CD4-positive, alpha-beta T cell treated with Interleukin-6 for 4 hours (primary cell): Measurements from ENCODE around the gene CELF3.
"Not testable (repeated sequence)": the region's sequence is repeated elsewhere in the genome, so short reads cannot be mapped to it uniquely, and the experiment has no call there.

ENCODE experiments used
- DNase-seq: peaks from one replicate; pipeline ENCODE4 v3.0.0-alpha.2; 2020; ENCODE audit warnings: mixed read lengths

The CELF3 gene

DNA sequence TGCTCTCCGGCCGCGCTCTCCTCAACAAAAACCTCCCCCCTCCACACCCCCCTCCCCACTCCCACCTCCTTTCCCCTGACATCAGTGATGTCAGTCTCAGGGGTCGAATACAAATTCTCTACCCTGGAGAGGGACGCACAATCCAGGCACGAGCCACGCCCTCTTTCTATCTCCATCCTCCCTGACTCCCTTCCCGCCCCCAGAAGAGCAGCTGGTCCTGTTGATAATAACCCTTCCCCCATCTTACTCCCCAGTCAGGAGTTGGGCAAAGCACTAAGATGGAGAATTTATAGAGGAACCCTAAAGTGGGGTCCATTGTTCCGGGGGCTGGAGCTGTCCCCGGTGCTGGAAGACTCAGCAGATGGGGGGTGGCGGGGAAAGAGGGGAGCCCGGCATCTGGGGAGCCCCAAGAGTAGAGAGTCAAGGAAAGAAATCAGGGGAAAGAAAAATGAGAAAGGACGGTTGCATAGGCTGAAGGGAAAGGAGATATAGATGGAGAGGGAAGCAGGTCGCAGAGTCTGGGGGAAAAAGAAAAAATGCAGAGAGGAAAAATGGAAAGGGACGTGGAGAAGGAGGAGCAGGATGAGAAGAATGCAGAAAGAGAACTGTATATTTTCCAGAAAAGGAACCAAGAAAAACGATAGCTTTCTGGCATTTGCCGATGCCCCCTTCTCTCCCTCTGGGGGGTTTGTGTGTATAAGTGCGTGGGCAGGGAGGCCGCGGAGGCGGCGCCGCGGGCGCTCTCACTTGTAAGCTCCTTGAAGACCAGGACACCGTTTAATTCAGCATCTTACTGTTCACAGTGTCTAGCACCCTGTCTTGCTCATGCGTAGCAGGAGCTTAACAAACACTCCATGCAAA, at the start of gene CELF3:
Gene CELF3, minus strand, starts transcription at position 33 of the 861 bp plus-strand sequence. CDS start 783 bp downstream, outside the sequence.
- peak; percentile 10 for DNase-seq

- DNase-seq = no peak
Measured at GRCh38 chr1:151763990-151764389, 47.4 kb upstream of the CELF3 start.

GRCh38 chr1:151762941-151763921, 46.6 kb upstream of the CELF3 start, which contains the start of gene MRPL9:
Gene MRPL9 (minus strand): TSS chr1:151763496. CDS start chr1:151763479, 17 bp downstream.
- peak; percentile 85 for DNase-seq

GRCh38 chr1:151760597-151761385, 44.2 kb upstream of the CELF3 start:
- no peak for DNase-seq

- DNase-seq = no peak
Measured at GRCh38 chr1:151759241-151759640, 42.6 kb upstream of the CELF3 start.

DNA sequence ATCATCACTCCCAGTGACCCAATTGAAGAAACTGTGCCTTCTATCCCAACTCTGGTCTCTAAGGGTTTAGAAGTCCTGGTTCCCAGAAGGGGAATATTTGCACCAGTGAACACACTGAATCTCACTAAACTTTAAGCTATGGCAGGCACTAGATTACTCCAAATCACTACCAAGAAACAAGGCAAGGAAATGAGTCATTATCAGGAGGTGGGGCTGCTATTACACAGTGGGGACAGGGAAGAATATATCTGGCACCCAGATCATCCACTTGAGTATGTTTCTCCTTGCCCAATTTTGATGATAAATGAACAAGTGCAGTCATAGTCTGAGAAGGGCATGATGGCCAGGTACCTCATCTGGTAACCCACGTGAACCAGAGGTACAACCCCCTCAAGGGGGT, 39.7 kb upstream of the CELF3 start:
- no peak for DNase-seq

GRCh38 chr1:151741516-151741915, 24.9 kb upstream of the CELF3 start:
- no peak for DNase-seq

DNA sequence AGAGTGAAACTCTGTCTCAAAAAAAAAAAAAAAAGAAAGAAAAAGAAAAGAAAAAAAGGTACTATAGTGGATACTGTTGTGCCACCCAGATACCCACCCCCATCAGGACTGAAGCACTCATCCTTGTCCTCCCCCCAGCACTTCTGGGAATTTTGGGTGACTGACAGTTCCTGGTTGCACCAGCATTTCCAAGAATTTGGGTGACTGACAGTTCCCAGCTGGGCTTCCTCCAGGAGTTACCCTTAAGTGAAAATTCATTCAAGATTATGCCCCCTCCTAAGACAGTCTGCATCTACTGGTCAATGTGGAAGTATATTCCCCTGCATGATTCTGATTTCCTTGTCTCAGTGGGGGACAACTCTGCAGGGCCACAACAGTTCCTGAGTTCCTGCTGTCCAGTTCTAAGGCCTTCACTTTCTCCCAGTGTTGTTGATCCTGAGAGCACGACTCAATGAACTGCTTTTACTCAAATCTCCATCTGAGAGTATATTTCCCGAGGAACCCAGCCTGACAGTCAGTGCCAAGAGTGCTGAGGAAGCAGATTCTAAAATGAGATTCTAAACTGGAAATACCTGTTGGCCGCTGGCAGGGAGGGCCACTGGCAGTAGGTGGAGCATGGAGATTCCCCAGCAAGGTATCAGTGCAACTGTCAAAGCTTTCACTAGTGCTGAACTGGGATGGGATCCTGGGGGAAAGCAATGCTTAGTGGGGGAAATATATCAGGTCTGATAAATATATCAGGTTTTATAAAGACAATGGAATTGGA, 23.2 kb upstream of the CELF3 start:
- no peak for DNase-seq

DNA sequence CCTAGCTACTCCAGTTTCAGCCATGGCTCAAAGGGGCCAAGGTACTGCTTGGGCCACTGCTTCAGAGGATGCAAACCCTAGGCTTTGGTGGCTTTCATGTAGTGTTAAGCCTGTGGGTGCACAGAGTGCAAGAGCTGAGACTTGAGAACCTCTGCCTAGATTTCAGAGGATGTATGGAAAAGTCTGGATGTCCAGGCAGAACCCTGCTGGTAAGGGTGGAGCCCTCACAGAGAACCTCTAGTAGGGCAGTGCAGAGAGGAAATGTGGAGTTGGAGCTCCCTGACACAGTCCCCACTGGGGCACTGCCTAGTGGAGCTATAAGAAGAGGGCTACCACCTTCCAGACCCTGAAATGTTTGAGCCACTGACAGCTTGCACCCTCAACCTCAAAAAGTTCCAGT, 20.9 kb upstream of the CELF3 start:
- no peak for DNase-seq

DNA sequence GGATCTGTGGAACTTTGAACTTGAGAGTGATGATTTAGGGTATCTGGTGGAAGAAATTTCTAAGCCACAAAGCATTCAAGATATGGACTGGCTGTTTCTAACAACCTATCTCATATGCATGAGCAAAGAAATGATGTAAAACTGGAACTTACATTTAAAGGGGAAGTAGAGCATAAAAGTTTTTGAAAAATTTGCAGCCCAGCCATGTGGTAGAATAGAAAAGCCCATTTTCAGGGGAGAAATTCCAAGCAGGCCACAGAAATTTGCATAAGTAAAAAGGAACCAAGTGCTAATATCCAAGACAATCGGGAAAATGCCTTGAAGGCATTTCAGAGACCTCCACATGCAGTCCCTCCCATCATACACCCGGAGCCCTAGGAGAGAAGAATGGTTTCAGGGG, 20.4 kb upstream of the CELF3 start:
- DNase-seq = no peak

GRCh38 chr1:151733995-151734394, 17.4 kb upstream of the CELF3 start:
- not testable (repeated sequence) for DNase-seq

DNA sequence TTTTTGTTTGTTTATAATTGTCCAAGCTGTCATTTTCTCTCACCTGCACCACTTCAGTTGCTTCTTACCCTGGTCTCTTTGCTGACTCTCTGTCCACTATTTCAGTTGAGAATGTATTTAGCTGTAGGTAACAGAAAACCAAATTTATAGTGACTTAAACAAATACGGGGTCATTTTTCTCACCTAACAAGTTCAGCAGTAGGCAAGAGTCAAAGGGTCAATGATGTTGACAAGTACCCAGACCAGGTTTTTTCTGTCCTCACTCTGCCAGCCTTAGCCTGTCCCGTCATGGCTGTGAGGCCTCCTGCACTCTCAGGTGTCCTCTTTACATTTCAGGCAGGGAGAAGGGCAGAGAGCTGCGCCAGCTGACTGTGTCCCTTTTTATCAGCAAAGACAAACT, 16.5 kb upstream of the CELF3 start:
- no peak for DNase-seq

- DNase-seq = no peak
Measured at GRCh38 chr1:151729966-151730291, 13.3 kb upstream of the CELF3 start.

GRCh38 chr1:151729157-151729965, 12.8 kb upstream of the CELF3 start:
- DNase-seq = no peak

- DNase-seq = no peak
Measured at GRCh38 chr1:151728151-151729054, 11.8 kb upstream of the CELF3 start.

DNA sequence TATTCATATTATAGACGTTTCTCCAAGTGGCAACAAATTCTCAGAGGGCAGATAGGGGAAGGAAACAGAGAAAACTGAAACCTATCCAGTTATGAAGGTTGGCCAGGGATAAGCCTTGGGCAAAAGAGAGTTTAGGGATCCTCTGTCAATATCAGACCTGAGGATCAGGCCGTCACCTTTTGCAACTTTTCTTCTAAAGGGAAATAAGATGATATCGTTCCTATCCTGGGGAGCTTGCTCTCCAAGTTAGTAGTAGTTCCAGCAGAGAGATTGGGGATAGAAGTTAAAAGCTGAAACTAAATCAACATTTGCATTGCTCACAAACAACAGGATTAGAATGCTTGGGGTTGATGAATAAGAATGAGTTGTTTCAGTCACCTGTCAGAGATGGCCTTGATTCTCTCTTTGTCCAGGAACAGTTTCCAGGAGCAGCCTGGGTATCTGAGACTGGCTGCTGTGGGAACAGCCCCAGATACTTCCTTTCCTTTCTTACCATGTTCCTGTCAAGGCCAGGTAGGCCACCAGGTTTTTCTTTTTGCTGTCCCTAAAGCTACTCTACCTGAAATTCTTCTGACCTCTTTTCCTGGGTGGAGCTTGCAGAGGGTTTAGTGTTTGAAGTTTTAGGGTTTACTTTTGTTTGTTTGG, 7.2 kb upstream of the CELF3 start:
- DNase-seq = no peak

DNA sequence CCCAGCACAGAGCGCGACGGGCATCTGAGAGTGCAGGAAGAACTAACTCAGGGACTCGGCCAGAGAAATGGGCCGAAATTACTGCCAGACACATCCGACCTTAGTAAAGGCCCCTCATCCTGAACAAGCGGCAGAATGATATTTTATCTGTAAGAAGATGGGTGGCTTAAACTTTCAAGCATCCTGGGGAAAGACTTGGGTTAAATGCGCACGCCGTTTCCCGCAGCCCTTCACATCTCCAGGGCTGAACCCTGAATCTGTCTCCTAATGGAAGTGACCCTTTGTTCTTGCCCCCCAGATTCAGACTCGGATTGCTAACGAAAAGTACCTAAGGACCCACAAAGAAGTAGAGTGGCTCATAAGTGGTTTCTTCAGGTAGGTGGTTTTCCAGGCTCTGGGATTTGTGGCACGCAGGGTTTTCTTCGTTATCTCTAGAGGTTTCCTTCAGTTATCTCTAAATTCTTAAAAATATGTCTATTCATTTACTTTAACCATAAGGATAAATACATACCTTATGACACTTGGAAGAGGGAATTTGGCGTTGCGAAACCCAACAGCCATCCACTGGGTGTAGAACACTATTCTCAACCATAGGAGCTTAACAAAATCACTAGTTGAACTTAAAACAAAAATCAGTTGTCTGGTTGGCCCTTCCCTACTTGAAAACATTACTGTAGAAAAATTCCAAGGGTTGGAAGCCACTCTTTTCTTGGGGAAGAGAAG, 5.3 kb upstream of the CELF3 start:
- DNase-seq = no peak

DNA sequence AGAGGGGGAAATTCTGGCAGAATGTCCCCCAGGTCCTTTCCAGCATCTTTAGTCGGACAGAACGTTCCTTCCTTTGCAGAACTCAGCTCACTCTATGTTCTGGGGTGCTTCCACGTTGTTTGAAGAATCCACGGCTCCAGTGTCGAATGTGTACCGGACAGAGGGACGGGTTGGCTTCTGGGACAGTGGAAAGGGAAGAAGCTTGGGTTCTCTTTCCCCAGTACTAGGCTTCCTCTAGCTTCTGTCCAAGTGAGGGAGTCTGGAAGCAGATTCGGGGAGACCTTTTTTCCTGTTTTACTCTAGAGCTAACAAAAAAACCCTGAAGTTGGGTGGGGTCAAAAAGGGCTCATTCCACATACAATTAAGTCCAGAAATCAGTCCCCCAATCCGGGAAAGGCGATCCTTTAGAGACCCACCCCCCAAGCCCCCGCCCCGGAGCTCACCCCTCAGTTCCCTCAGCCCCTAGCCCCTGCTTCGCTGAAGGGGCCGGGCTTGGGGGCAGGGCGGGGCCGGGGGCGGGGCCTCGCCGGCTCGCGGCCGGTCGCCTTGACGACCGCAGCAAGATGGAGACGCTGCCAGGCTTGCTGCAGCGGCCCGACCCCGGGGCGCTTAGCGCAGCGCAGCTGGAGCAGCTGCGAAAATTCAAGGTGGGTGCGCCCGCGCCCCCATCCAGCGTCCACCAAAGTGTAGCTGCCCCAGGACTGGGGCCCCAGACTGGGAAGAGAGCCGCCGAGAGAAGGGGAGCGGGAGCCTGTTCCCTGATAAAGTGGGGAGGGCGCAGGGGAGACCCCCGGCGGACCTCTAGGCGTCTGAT, 4.6 kb upstream of the CELF3 start, which contains the start of gene RIIAD1:
Gene RIIAD1, plus strand, starts transcription at position 549 of the 814 bp plus-strand sequence. Its CDS starts 15 bp downstream, at position 564.
- peak; percentile 66 for DNase-seq
